Keratinocyte (primary cell): ENCODE results near the gene RGS6. TPM values are rescaled to one million over a fixed set of nuclear protein-coding genes. Genes with fewer than 3 reads are reported as not detected.

ENCODE experiments used
- DNase-seq: peaks from one replicate; pipeline ENCODE4 v3.0.0-alpha.2; 2011; ENCODE audit warnings: low read depth, missing footprints, low spot score
- FAIRE-seq: peaks from 2 replicates; lab custom pipeline; 2011; peaks lifted over from hg19 to GRCh38; lab: Jason Lieb, UNC
- H2AFZ ChIP-seq: 2 replicates; pipeline ENCODE4 v1.6.0; 2012; ENCODE audit warnings: low read length, control low read depth, inconsistent platforms; ENCODE audit not compliant: control insufficient read depth
- H3K27ac ChIP-seq: 2 replicates; pipeline ENCODE4 v1.5.1; 2011; ENCODE audit warnings: low read length; ENCODE audit not compliant: control insufficient read depth, insufficient read depth
- H3K27me3 ChIP-seq: 3 replicates; pipeline ENCODE4 v1.6.0; 2011; ENCODE audit warnings: low read length; ENCODE audit not compliant: control insufficient read depth, insufficient read depth; ENCODE audit errors: extremely low read depth
- H3K36me3 ChIP-seq, 2 experiments: 2 replicates in 1 of 2; 3 replicates in 1 of 2; pipeline ENCODE4 v1.5.1; 2011; ENCODE audit warnings: low read length in 2 of 2, mild to moderate bottlenecking in 1 of 2; ENCODE audit not compliant: control insufficient read depth in 2 of 2, insufficient read depth in 2 of 2; ENCODE audit errors: extremely low read depth in 1 of 2
- H3K4me1 ChIP-seq: 3 replicates; pipeline ENCODE4 v1.5.1; 2011; ENCODE audit warnings: low read length; ENCODE audit not compliant: control insufficient read depth, insufficient read depth; ENCODE audit errors: extremely low read depth
- H3K4me2 ChIP-seq: 3 replicates; pipeline ENCODE4 v1.6.0; 2011; ENCODE audit warnings: low read depth, low read length; ENCODE audit not compliant: control insufficient read depth, insufficient read depth; ENCODE audit errors: extremely low read depth
- H3K4me3 ChIP-seq, 3 experiments: fragments of 200-600 bp in 1 of 3; sonication (generic) in 1 of 3; 2 replicates in 2 of 3; 3 replicates in 1 of 3; pipeline ENCODE4 v1.5.1; 2011 to 2016; ENCODE audit warnings: low read length in 3 of 3, mild to moderate bottlenecking in 3 of 3, control low read depth in 2 of 3, inconsistent platforms in 1 of 3, low read depth in 1 of 3, mixed read lengths in 1 of 3, mixed run types in 1 of 3, moderate library complexity in 1 of 3; ENCODE audit not compliant: control insufficient read depth in 2 of 3, insufficient read depth in 2 of 3; ENCODE audit errors: extremely low read depth in 1 of 3
- H3K79me2 ChIP-seq: 2 replicates; pipeline ENCODE4 v1.6.0; 2012; ENCODE audit warnings: low read length; ENCODE audit not compliant: control insufficient read depth, insufficient read depth
- H3K9ac ChIP-seq: 3 replicates; pipeline ENCODE4 v1.6.0; 2011; ENCODE audit warnings: low read length; ENCODE audit not compliant: control insufficient read depth, insufficient read depth; ENCODE audit errors: extremely low read depth
- H3K9me1 ChIP-seq: 3 replicates; pipeline ENCODE4 v1.6.0; 2011; ENCODE audit warnings: low read length; ENCODE audit not compliant: control insufficient read depth, insufficient read depth; ENCODE audit errors: extremely low read depth
- H3K9me3 ChIP-seq: 2 replicates; pipeline ENCODE4 v1.5.1; 2012; ENCODE audit warnings: low read depth, low read length; ENCODE audit not compliant: control insufficient read depth
- H4K20me1 ChIP-seq: 3 replicates; pipeline ENCODE4 v1.6.0; 2011; ENCODE audit warnings: low read length; ENCODE audit not compliant: control insufficient read depth, insufficient read depth; ENCODE audit errors: extremely low read depth
- CTCF ChIP-seq, 3 experiments: IDR thresholded peaks in 1 of 3; conservative IDR thresholded peaks in 1 of 3; optimal IDR thresholded peaks in 1 of 3; 2 replicates in 2 of 3; 3 replicates in 1 of 3; pipeline versions ENCODE3 to v1.5.1; 2011; ENCODE audit warnings: low read length in 3 of 3, mild to moderate bottlenecking in 3 of 3, moderate library complexity in 2 of 3, control low read depth in 1 of 3, inconsistent platforms in 1 of 3; ENCODE audit not compliant: insufficient read depth in 2 of 3; ENCODE audit errors: extremely low read depth in 1 of 3
- EZH2 ChIP-seq: IDR thresholded peaks from one replicate; pipeline ENCODE4 v1.6.1; 2012; ENCODE audit warnings: inconsistent platforms, mild to moderate bottlenecking, low read length, moderate library complexity
- dilution Hi-C: fragments of 300-500 bp; cut with MboI; formaldehyde crosslinking; loops from one replicate; pipeline ENCODE4 v1.7.0; 2020; ENCODE audit warnings: low sequenced_read_pairs; ENCODE audit not compliant: extremely low pct_ligation_motif_present
- polyA plus RNA-seq, 5 experiments: library from polyadenylated mRNA; depleted of rRNA in 3 of 5; stranded (reverse) in 3 of 5; stranded (forward) in 1 of 5; unstranded in 1 of 5; fragments of >200 nt; gene quantifications; 1 replicate in 1 of 5; 2 replicates in 3 of 5; 3 replicates in 1 of 5; pipeline versions ENCODE4 v1.2.1 to v1.2.3, GENCODE V29; 2011 to 2012; ENCODE audit warnings: missing spikeins in 2 of 5, low read depth in 1 of 5, low replicate concordance in 1 of 5

The RGS6 gene
- polyA plus RNA-seq, 1 donor (not counting 4 experiments of a cell fraction or from before 2014, with no cell fraction given) = not detected

GRCh38 chr14:72485695-72486094 is 553.5 kb downstream of the RGS6 start:
- Histone ChIP-seq H3K79me2 (no peaks in the 10 kb centered on the region), H3K4me3 (no peak overlapping the region), H3K27me3 (peaks cover 3% of the 10 kb centered on the region)

DNA sequence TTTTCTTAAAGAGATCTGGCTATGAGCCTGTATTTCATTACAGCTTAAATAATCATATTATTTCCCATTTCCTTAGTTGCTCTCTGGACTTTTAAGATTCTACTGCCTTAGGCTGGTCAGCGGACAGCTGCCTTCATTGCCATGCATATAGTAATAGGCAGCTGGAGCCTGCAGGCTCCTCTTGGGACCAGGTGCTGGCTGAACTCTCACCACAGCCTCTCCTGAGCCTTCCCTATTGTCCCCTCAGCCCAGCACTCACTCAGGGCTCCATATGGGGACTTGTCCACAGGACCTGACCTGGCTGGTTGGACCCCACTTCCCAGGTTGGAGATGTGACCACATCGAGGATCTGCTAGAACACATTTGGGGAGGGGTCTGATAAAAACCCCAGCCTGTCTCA is 556.3 kb downstream of the RGS6 start:
- H3K79me2 ChIP-seq = no peaks in the 10 kb centered on the region
- H3K4me2 ChIP-seq = no peak overlapping the region
- H3K36me3 ChIP-seq = no peaks in the 10 kb centered on the region
- DNase-seq = no peak
- no peaks in the 10 kb centered on the region for H4K20me1 ChIP-seq
- no peak overlapping the region for H3K9ac ChIP-seq
- dilution Hi-C loops = no loop called here
- TF ChIP-seq CTCF (optimal IDR thresholded peaks at IDR 0.05 in 1 of 3, IDR thresholded peaks at IDR 0.05 in 1 of 3, conservative IDR thresholded peaks at IDR 0.05 in 1 of 3; ENCODE audit: extremely low read depth in 1 of 3, insufficient read depth in 2 of 3, low read length in 3 of 3) (no peak), EZH2 (no peak)
- no peaks in the 10 kb centered on the region for H3K9me1 ChIP-seq
- H3K9me3 ChIP-seq = no peaks in the 10 kb centered on the region
- no peaks in the 10 kb centered on the region for H3K4me1 ChIP-seq
- no peak overlapping the region for H3K27ac ChIP-seq
- FAIRE-seq = no peak
- H2AFZ ChIP-seq = no peak overlapping the region
- peaks cover 3% of the 10 kb centered on the region for H3K27me3 ChIP-seq
- H3K4me3 ChIP-seq = no peak overlapping the region

More at GRCh38 chr14:72485695-72486094, 553.5 kb downstream of the RGS6 start:
- no peak for TF ChIP-seq EZH2
- TF ChIP-seq CTCF (optimal IDR thresholded peaks at IDR 0.05 in 1 of 3, IDR thresholded peaks at IDR 0.05 in 1 of 3, conservative IDR thresholded peaks at IDR 0.05 in 1 of 3; ENCODE audit: extremely low read depth in 1 of 3, insufficient read depth in 2 of 3, low read length in 3 of 3) = no peak
- no peak overlapping the region for H3K9ac ChIP-seq
- H3K36me3 ChIP-seq = no peaks in the 10 kb centered on the region
- no peak for FAIRE-seq
- H2AFZ ChIP-seq = no peak overlapping the region
- dilution Hi-C loops = no loop called here
- H3K27ac ChIP-seq = no peak overlapping the region
- H3K4me1 ChIP-seq = no peaks in the 10 kb centered on the region
- H3K9me3 ChIP-seq = no peaks in the 10 kb centered on the region
- H3K4me2 ChIP-seq = no peak overlapping the region
- no peak for DNase-seq
- no peaks in the 10 kb centered on the region for H4K20me1 ChIP-seq
- H3K9me1 ChIP-seq = no peaks in the 10 kb centered on the region
